Measurements from ENCODE around the gene TMEM82. TPM values are rescaled to one million over a fixed set of nuclear protein-coding genes. Genes with fewer than 3 reads are reported as not detected.

The TMEM82 gene
- total RNA-seq, 1 donor: not detected

DNA sequence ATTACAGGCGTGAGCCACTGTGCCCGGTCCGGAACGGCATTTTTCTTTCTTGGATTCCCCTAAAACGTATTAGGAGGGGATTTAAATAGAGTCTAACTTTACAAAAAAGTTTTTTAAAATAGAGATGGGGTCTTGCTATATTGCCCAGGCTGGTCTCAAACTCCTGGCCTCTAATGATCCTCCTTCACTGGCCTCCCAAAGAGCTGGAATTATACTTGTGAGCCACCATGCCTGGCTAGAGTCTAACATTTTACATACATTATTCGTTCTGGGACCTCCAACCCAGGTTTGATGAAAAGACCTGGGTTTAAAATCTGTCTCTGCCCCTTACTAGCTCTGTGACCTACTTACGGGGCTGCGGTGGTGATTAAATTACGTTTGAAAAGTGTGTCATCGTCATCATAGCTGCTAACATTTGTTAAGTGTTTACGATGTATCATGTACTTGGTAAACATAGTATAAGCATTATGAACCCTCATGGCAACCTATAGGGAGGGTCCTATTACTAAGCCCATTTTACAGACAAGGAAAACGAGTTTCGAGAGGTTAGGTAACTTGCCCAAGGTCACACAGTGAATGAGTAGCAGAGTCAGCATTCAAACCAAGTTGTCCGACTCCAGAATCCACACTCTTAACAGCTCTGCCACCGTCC, 33.7 kb upstream of the TMEM82 start:
- DNase-seq (ENCODE audit: low read depth): no peak
- no peak overlapping the region for H3K4me3 ChIP-seq (ENCODE audit: low read depth, low read length)
- no peak for TF ChIP-seq CTCF (IDR thresholded peaks at IDR 0.05; ENCODE audit: insufficient read depth, low read depth, low read length)

DNA sequence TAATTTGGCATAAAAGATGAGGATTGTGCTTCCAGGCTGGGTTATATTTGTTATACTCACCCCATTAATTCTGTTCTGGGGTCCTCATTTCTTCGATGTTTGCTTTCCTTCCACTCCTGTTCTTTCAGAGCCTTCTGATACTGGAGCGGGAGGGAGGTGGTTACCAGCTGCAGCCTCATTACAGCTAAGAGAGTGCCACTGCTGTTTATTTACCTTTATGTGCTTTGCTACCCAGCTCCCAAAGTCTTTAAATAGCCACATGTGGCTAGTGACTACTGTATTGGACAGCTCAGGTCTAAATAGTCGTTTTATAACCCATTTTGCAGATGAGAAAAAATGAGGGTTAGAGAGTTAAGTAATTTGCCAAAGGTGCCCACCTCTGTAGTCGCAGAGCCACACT, 33.1 kb upstream of the TMEM82 start:
- no peak for TF ChIP-seq CTCF (IDR thresholded peaks at IDR 0.05; ENCODE audit: insufficient read depth, low read depth, low read length)
- DNase-seq (ENCODE audit: low read depth): no peak
- H3K4me3 ChIP-seq (ENCODE audit: low read depth, low read length): no peak overlapping the region

DNA sequence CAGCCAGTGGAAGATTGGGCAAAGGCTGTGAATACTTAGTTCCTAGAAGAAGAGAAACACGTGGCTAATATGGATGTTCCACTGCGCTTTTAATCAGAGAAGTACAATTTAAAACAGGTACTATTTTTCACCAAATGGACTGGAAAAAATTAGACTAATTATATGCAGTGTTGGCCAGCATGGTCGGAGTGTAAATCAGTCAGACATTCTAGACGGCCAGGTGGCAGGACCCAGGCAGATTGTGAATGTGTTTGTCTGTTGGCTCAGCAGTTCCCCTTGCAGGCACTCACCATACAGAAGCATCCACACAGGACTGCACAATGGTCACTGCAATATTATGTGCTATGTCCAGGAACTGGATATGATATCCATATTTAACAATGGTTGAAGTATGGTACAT, 30.1 kb upstream of the TMEM82 start:
- no peak for TF ChIP-seq CTCF (IDR thresholded peaks at IDR 0.05; ENCODE audit: insufficient read depth, low read depth, low read length)
- DNase-seq (ENCODE audit: low read depth): no peak
- no peak overlapping the region for H3K4me3 ChIP-seq (ENCODE audit: low read depth, low read length)

GRCh38 chr1:15714406-15715136, 27.7 kb upstream of the TMEM82 start:
- peak; percentile 81 for DNase-seq (ENCODE audit: low read depth)
- no peak for TF ChIP-seq CTCF (IDR thresholded peaks at IDR 0.05; ENCODE audit: insufficient read depth, low read depth, low read length)
- no peak overlapping the region for H3K4me3 ChIP-seq (ENCODE audit: low read depth, low read length)

DNA sequence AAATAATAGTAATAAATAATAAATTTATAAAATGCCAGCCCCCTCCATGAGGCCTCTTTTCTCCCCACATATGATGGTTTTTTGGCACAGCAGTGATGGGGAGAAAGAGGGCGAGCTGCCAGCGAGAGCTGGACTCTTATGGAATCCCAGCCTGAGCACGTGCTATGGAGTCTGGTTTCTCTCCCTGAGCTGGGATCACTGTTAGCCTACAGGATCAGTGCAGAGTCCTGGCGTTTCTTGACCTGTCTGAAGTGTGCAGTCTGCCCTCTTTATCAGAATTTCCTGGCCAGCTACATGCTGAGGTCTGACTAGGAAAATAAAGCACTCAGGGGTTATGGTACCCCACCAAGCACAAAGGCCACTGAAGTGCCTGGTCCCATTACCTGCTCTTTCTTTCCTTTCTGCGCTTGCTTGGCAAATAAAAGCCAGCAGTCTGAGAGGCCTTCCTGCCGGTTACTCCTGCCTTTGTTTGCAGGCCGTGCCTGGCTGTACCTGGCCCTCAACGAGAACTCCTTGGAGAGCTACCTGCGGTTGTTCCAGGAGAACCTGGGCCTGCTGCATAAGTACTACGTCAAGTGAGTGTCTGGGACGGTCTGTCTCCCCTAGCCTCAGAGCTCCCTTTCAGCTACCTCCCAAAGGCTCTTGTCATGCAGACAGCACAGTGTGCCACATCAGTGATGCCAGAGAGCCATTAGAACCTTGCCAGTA, 24.7 kb upstream of the TMEM82 start:
- DNase-seq (ENCODE audit: low read depth): peak; percentile 25
- no peak overlapping the region for H3K4me3 ChIP-seq (ENCODE audit: low read depth, low read length)
- no peak for TF ChIP-seq CTCF (IDR thresholded peaks at IDR 0.05; ENCODE audit: insufficient read depth, low read depth, low read length)

- H3K4me3 ChIP-seq (ENCODE audit: low read depth, low read length): no peak overlapping the region
- no peak for DNase-seq (ENCODE audit: low read depth)
- no peak for TF ChIP-seq CTCF (IDR thresholded peaks at IDR 0.05; ENCODE audit: insufficient read depth, low read depth, low read length)
Measured at GRCh38 chr1:15718199-15718601, 24.1 kb upstream of the TMEM82 start.
